ENCODE measurements around the gene ULK3. TPM values are rescaled to one million over a fixed set of nuclear protein-coding genes. Genes with fewer than 3 reads are reported as not detected.
A peak's percentile ranks its signal among the peaks of the same experiment; 100 is the strongest.

The ULK3 gene
- total and polyA plus RNA-seq, 2 experiments from 2014 or later: 40.4 to 45.7 TPM

- Histone ChIP-seq H3K27me3 (no peaks in the 10 kb centered on the region), H2AFZ (no peak overlapping the region), H3K79me2 (peaks cover 74% of the 10 kb centered on the region), H3K36me3 (replicated peaks; ENCODE audit: insufficient read depth, low read depth) (no peaks in the 10 kb centered on the region), H3K4me1 (ENCODE audit: insufficient read depth) (peaks cover 71% of the 10 kb centered on the region), H3K4me2 (peak overlapping the region; percentile 91), H3K4me3 (no peak overlapping the region), H3K9me2 (replicated peaks; ENCODE audit: insufficient read depth) (no peaks in the 10 kb centered on the region), H4K20me1 (ENCODE audit: insufficient read depth, poor library complexity, severe bottlenecking) (peaks cover 50% of the 10 kb centered on the region), H3K9me3 (ENCODE audit: low read depth) (no peaks in the 10 kb centered on the region), H3K27ac (peak overlapping the region; percentile 98)
- TF ChIP-seq EZH2phosphoT487 (IDR thresholded peaks at IDR 0.05; ENCODE audit: low read depth, severe bottlenecking, unreplicated experiment): no peak
- TF ChIP-seq EZH2 (IDR thresholded peaks at IDR 0.05; ENCODE audit: borderline replicate concordance): no peak
- TF ChIP-seq CTCF (IDR thresholded peaks at IDR 0.05; ENCODE audit: poor library complexity): no peak
- WGBS (ENCODE audit: low lambda C conversion rate, missing lambda C conversion rate): 81% methylated on average over 6 of the region's 6 CpGs
- DNase-seq (ENCODE audit: low spot score): peak; percentile 24
Observed at GRCh38 chr15:74869726-74870407, 26.9 kb upstream of the ULK3 start.

DNA sequence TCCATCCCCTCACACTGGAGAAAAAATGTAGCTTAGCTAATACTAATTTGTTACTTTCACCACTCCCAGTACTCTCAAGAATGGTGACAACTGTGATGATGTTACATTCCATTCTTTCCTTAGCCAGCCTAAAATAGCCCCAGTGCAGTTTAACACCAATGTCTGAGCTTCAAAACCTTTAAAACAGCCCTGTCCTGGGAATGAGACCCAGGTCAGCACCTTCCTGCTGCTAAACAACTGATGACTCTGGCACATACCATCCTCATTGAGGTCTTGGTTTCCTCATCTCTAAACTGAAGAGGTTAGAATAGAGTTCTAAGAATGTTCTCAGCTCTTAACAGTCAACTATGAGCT lies 26.4 kb upstream of the ULK3 start:
- Histone ChIP-seq H3K9me3 (ENCODE audit: low read depth) (no peaks in the 10 kb centered on the region), H3K4me1 (ENCODE audit: insufficient read depth) (peaks cover 71% of the 10 kb centered on the region), H4K20me1 (ENCODE audit: insufficient read depth, poor library complexity, severe bottlenecking) (peaks cover 54% of the 10 kb centered on the region), H3K27me3 (no peaks in the 10 kb centered on the region), H3K9me2 (replicated peaks; ENCODE audit: insufficient read depth) (no peaks in the 10 kb centered on the region), H3K4me3 (no peak overlapping the region), H3K4me2 (peak overlapping the region; percentile 91), H3K36me3 (replicated peaks; ENCODE audit: insufficient read depth, low read depth) (no peaks in the 10 kb centered on the region), H3K79me2 (peaks cover 79% of the 10 kb centered on the region), H2AFZ (no peak overlapping the region), H3K27ac (peak overlapping the region; percentile 98)
- no peak for DNase-seq (ENCODE audit: low spot score)
- no peak for TF ChIP-seq EZH2 (IDR thresholded peaks at IDR 0.05; ENCODE audit: borderline replicate concordance)
- TF ChIP-seq EZH2phosphoT487 (IDR thresholded peaks at IDR 0.05; ENCODE audit: low read depth, severe bottlenecking, unreplicated experiment): no peak
- TF ChIP-seq CTCF (IDR thresholded peaks at IDR 0.05; ENCODE audit: poor library complexity): no peak

GRCh38 chr15:74868059-74868458 lies 25.1 kb upstream of the ULK3 start:
- H3K4me2 ChIP-seq: peak overlapping the region; percentile 46
- WGBS (ENCODE audit: low lambda C conversion rate, missing lambda C conversion rate): 74% methylated on average over 6 of the region's 6 CpGs
- no peaks in the 10 kb centered on the region for H3K27me3 ChIP-seq
- no peak overlapping the region for H3K4me3 ChIP-seq
- peaks cover 92% of the 10 kb centered on the region for H3K79me2 ChIP-seq
- peaks cover 71% of the 10 kb centered on the region for H3K4me1 ChIP-seq (ENCODE audit: insufficient read depth)
- H3K36me3 ChIP-seq (replicated peaks; ENCODE audit: insufficient read depth, low read depth): no peaks in the 10 kb centered on the region
- peaks cover 57% of the 10 kb centered on the region for H4K20me1 ChIP-seq (ENCODE audit: insufficient read depth, poor library complexity, severe bottlenecking)
- peak overlapping the region; percentile 98 for H3K27ac ChIP-seq
- H3K9me3 ChIP-seq (ENCODE audit: low read depth): no peaks in the 10 kb centered on the region
- no peak overlapping the region for H2AFZ ChIP-seq
- H3K9me2 ChIP-seq (replicated peaks; ENCODE audit: insufficient read depth): no peaks in the 10 kb centered on the region
- no peak for TF ChIP-seq EZH2phosphoT487 (IDR thresholded peaks at IDR 0.05; ENCODE audit: low read depth, severe bottlenecking, unreplicated experiment)
- TF ChIP-seq CTCF (IDR thresholded peaks at IDR 0.05; ENCODE audit: poor library complexity): no peak
- no peak for TF ChIP-seq EZH2 (IDR thresholded peaks at IDR 0.05; ENCODE audit: borderline replicate concordance)
- DNase-seq (ENCODE audit: low spot score): no peak

Measured in hepatocyte (in vitro differentiated cells).